C4-2B (cell line): ENCODE measurements around the gene PLXNA2.

Experiments
- H3K27ac ChIP-seq: fragments of 450-650 bp; 2 replicates; pipeline ENCODE4 v1.5.1; 2017
- ZFX ChIP-seq: fragments of 450-650 bp; IDR thresholded peaks from 2 replicates; pipeline ENCODE4 v1.6.1; 2017
- TF ChIP-seq, protein P1 (sequence below): fragments of 450-650 bp; conservative IDR thresholded peaks from 2 replicates; pipeline ENCODE4 v1.5.1; 2017; ENCODE audit warnings: mild to moderate bottlenecking

The PLXNA2 gene

DNA sequence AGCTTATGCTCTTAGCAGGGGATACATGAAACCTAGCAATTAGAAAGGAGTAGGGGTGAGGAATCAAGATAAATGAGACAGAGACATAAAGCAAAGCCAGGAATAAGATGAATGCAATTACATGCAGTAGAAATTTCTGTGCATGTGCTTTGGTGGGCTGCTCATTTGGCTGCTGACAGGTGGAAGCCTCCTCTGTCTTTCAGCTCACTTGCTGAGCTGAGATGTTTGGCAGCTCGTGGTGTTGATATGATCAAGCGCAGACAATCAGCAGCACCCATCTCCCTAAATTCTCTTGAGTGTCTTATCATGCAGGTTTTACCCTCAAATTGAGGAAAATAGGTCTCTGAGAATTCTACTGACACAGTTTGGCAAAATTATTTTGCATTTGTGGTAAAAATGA is 224.9 kb downstream of the PLXNA2 start:
- H3K27ac ChIP-seq = no peak overlapping the region
- TF ChIP-seq, protein P1, sequence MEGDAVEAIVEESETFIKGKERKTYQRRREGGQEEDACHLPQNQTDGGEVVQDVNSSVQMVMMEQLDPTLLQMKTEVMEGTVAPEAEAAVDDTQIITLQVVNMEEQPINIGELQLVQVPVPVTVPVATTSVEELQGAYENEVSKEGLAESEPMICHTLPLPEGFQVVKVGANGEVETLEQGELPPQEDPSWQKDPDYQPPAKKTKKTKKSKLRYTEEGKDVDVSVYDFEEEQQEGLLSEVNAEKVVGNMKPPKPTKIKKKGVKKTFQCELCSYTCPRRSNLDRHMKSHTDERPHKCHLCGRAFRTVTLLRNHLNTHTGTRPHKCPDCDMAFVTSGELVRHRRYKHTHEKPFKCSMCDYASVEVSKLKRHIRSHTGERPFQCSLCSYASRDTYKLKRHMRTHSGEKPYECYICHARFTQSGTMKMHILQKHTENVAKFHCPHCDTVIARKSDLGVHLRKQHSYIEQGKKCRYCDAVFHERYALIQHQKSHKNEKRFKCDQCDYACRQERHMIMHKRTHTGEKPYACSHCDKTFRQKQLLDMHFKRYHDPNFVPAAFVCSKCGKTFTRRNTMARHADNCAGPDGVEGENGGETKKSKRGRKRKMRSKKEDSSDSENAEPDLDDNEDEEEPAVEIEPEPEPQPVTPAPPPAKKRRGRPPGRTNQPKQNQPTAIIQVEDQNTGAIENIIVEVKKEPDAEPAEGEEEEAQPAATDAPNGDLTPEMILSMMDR = no peak
- no peak for TF ChIP-seq ZFX

DNA sequence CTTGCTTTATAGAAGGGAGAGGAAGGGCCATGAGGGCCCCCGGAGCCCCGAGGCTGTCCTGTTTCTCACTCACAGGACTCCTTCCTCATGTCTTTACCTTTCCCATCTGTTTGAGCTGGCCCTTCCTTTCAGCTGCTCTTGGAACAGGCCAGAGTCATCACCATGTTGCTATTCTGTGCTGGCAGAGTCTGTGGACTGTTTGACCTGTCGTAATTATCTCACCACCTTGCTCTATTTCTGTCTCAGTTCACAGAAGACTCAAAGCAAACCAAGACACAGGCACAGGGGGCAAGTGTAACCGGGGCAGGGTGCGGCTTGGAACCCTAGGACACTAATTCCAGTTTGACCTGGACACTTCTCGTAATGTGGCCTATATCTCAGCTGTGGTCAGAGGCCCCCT is 228.9 kb downstream of the PLXNA2 start:
- TF ChIP-seq, protein P1 = no peak
- TF ChIP-seq ZFX = no peak
- H3K27ac ChIP-seq = no peak overlapping the region

DNA sequence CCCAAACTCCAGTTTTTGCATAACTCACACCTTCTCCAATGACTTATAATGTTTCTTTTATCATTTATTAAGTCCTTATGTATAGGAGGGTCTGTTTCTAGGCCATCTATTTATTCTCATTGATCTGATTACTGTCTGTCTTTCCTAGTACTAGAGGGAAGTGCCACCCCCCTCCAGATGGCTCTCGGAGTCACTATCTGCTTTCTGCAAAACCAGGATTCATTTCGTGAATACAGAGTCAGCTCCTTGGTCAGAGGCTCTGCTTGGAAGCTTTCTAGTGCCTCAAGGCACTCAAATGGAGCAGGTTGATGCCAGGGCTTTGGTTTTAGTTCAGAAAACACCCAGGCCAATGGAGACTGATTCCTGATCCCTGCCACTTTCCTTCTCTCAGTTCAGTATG is 231.0 kb downstream of the PLXNA2 start:
- no peak overlapping the region for H3K27ac ChIP-seq
- TF ChIP-seq, protein P1 = no peak
- TF ChIP-seq ZFX = no peak

DNA sequence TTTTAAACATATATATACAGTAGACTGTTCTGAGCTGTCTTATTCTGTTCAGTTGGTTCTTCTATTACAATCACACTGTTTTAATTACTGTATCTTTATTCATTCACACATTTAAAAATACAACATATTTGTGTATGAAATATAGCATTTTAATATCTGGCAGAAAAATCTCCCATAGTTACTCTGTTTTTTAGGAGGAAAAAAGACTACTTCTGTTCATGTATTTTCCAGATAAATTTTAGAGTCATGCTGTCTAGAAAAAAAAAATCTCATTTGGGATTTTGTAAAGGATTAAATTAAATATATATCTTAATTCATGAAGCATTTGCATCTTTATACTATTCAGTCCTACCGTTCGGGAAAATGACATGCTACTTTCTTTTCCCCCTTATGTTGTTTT is 231.5 kb downstream of the PLXNA2 start:
- no peak overlapping the region for H3K27ac ChIP-seq
- no peak for TF ChIP-seq ZFX
- TF ChIP-seq, protein P1 = no peak

DNA sequence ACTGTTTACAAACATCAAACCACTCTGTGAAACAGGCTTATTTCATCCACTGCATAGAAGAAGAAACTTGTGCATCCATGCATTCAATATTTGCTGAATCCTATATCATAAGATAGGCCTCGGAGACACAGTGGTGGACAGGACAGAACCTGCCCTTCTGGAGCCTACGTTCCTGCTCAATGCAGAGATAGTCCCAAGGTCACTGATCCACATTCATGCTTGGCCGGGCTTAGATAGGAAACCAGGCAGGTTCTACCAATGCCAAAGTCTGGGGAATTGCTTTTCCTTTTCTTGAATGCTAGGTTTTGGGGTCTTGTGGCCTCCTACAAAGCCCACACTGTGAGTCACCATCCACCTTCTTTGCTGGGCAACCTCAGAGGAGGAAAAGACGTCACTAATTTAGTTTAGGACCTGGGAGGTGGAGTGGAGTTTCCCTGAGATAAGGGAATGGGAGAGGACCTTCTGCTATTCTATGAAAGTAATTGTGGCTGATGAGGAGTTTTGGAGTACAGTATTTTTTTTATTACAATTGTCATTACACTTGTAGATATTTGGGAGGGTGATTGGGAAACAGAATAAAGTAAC is 233.6 kb downstream of the PLXNA2 start:
- TF ChIP-seq ZFX = no peak
- TF ChIP-seq, protein P1 = no peak
- H3K27ac ChIP-seq = no peak overlapping the region

DNA sequence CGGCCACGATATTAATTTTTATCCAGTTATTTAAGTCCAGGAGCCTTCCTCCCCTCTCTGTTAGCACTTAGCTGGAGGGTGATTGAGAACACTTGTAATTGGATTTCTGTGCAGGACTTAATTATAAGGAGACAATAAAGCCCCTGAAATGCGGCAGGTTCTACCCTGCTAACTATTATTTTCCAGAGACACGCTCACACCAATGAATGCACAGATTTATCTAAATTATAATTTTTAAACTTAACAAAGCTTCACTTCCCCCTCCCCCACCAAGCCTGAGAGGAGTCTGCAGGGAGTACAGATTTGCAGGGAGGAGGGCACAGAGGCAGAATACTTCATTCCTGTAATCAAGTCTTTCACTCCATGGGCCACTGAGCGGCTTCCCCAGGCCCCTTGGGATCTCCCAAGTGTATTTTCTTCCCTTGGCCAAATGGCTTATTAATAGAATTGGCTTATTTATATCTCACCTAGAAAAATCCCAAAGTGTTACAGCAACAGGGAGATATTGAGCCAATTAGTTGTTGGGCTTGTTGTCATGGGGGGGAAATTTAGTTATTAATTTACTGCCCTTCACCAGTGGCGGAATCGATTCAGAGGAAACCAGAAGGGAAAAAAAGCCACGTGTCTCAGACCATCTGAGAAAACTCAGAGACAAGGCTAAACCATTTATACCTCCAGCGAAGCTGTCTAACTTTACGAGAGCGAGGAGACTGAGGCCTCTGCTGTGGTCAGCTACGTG is 234.3 kb downstream of the PLXNA2 start:
- H3K27ac ChIP-seq = no peak overlapping the region
- no peak for TF ChIP-seq ZFX
- TF ChIP-seq, protein P1 = no peak

DNA sequence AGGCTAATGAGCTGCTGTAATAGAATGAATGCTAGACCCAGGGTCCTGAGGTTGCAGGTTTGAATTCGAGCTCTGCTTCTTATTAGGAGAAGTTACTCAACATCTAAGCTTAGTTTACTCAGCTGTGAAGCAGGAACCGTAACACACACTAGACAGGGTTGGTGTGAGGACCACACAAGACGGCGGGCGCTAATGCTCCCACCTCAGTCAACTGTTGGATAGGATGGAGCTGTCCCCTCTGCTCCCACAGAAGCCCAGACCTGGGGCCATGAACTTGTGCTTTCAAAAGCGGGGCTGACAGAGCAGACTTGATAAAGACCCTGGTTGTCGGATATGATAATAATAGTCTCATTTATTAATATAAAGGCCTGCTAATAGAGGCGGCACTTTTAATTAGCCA is 234.9 kb downstream of the PLXNA2 start:
- TF ChIP-seq ZFX = no peak
- TF ChIP-seq, protein P1 = no peak
- no peak overlapping the region for H3K27ac ChIP-seq
